ENCODE measurements around the gene PACRG. TPM values are rescaled to one million over a fixed set of nuclear protein-coding genes. Genes with fewer than 3 reads are reported as not detected.

Gene PACRG
- total and polyA plus RNA-seq, 2 of the 13 experiments (the other 11 are each of a cell fraction or from before 2014, with no cell fraction given) = 0.13 TPM; not detected in 1

GRCh38 chr6:163294734-163295133 is 567.0 kb downstream of the PACRG start (continued):
- TF ChIP-seq ZNF337 (CRISPR knock-in tag; IDR thresholded peaks at IDR 0.05; ENCODE audit: borderline replicate concordance, low read depth) (no peak), ZNF253 (CRISPR knock-in tag; IDR thresholded peaks at IDR 0.05; ENCODE audit: borderline replicate concordance) (no peak), ZNF784 (CRISPR knock-in tag; IDR thresholded peaks at IDR 0.05; ENCODE audit: borderline replicate concordance) (no peak), ZNF558 (CRISPR knock-in tag; IDR thresholded peaks at IDR 0.05; ENCODE audit: borderline replicate concordance) (no peak), TRIM22 (IDR thresholded peaks at IDR 0.05) (no peak), PBX2 (CRISPR knock-in tag; IDR thresholded peaks at IDR 0.05) (no peak), TGIF2 (CRISPR knock-in tag; IDR thresholded peaks at IDR 0.05) (no peak), ETV6 (CRISPR knock-in tag; conservative IDR thresholded peaks at IDR 0.05) (no peak), SMARCE1 (IDR thresholded peaks at IDR 0.05; ENCODE audit: borderline replicate concordance) (no peak), ZFP36L2 (CRISPR knock-in tag; IDR thresholded peaks at IDR 0.05) (no peak), NPAS2 (CRISPR knock-in tag; IDR thresholded peaks at IDR 0.05; ENCODE audit: borderline replicate concordance) (no peak), NR1H2 (CRISPR knock-in tag; IDR thresholded peaks at IDR 0.05; ENCODE audit: borderline replicate concordance, low read depth) (no peak)
- TF ChIP-seq, protein P1, sequence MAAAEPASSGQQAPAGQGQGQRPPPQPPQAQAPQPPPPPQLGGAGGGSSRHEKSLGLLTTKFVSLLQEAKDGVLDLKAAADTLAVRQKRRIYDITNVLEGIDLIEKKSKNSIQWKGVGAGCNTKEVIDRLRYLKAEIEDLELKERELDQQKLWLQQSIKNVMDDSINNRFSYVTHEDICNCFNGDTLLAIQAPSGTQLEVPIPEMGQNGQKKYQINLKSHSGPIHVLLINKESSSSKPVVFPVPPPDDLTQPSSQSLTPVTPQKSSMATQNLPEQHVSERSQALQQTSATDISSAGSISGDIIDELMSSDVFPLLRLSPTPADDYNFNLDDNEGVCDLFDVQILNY (CRISPR knock-in tag; conservative IDR thresholded peaks at IDR 0.05) = no peak
- TF ChIP-seq, protein P2, sequence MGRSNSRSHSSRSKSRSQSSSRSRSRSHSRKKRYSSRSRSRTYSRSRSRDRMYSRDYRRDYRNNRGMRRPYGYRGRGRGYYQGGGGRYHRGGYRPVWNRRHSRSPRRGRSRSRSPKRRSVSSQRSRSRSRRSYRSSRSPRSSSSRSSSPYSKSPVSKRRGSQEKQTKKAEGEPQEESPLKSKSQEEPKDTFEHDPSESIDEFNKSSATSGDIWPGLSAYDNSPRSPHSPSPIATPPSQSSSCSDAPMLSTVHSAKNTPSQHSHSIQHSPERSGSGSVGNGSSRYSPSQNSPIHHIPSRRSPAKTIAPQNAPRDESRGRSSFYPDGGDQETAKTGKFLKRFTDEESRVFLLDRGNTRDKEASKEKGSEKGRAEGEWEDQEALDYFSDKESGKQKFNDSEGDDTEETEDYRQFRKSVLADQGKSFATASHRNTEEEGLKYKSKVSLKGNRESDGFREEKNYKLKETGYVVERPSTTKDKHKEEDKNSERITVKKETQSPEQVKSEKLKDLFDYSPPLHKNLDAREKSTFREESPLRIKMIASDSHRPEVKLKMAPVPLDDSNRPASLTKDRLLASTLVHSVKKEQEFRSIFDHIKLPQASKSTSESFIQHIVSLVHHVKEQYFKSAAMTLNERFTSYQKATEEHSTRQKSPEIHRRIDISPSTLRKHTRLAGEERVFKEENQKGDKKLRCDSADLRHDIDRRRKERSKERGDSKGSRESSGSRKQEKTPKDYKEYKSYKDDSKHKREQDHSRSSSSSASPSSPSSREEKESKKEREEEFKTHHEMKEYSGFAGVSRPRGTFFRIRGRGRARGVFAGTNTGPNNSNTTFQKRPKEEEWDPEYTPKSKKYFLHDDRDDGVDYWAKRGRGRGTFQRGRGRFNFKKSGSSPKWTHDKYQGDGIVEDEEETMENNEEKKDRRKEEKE (IDR thresholded peaks at IDR 0.05) = no peak
